ENCODE measurements around the gene RASGEF1C.
"Not testable (repeated sequence)": the region's sequence is repeated elsewhere in the genome, so short reads cannot be mapped to it uniquely, and the experiment has no call there.

The RASGEF1C gene

DNA sequence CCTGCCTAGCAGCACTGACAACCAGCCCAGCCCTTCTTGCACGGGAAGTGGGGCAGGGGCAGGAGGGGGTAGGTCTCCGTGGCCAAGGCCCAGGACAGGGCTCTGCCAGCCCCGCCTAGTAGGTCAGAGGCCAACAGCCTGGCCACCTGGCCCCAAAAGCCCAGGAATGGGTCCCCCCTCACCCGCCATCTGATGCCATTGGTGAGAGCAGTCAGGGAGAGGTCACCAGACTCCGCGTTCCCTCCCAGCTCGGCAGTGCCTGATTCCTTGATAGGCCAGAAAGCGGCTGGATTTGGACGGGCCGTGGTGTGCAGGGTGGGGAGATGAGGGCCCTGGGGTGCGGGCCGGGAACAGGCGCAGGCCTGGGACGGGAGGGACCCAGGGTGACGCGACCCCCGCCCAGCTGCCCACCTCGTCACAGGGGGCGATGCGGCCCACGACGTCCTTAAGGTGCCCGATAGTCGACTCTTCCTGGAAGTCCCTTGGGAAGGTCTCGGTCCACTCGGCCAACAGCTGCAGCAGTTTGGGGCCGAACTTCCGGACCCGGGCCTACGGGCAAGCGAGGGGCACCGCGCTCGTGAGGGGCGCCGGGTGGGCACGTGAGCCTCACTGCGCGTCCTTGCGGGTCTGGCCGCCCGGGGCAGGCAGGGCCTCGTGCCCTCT lies 72.9 kb downstream of the RASGEF1C start:
- DNase-seq (ENCODE audit: low spot score) = no peak

DNA sequence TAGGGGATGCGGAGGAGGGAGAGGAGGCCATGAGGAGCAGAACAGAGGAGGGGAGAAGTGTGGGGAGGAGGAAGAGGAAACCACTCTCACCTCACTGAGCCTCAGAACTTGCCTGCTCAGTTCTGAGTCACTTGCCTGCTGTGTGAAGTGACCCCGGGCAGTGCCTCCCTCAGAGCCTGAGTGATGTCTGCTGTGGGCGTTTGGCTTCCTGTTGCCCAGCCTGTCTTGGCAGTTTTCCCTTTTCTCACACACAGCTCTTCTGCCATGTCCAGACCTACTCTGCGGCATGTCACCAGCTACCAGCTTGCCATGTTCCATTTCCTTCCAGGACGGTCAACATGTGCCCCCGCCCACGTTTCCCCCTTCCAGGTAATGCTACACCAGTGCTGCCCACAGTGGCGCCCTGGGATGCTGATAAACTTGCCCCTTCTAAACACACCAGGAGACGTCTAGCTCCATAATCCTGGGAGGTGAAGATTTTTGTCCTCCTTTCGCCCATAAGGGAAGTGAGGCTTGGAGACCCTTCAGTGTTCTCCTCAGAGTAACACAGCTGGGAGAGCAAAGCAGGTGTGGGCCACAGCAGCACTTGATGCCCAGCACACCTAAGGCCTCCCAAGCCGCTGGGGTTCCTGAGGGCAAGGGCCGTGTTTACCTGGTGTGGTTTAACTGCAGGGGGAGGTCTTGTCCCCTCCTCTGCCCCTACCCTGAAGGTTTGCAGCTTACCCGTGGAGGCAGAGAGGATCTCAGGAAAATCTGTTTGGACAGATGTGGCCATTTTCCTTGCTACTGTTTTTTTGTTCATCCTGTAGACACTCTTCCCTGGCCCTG lies 73.7 kb downstream of the RASGEF1C start:
- no peak for DNase-seq (ENCODE audit: low spot score)

GRCh38 chr5:180133971-180134508 lies 75.0 kb downstream of the RASGEF1C start:
- no peak for DNase-seq (ENCODE audit: low spot score)

GRCh38 chr5:180133551-180133950 lies 75.5 kb downstream of the RASGEF1C start:
- DNase-seq (ENCODE audit: low spot score) = no peak

DNA sequence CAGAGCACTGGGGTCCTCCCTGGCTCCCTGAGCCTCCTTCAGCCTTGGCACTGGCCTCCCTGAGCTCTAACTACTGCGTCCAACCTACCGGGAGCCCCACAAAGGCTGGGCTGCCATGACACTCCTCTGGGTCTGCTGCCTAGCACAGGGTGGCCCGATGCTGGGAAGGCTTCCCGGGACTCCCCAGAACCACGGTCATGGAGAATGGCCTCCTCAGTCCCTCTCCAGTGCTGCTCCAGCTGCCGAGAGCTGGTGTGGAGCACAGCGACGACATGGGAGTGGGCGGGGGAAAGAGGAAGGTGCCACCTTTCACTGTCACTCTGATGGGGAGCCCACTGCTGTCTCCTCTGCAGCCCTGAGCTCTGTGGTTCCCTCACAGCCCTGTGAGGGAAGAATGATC lies 76.0 kb downstream of the RASGEF1C start:
- no peak for DNase-seq (ENCODE audit: low spot score)

DNA sequence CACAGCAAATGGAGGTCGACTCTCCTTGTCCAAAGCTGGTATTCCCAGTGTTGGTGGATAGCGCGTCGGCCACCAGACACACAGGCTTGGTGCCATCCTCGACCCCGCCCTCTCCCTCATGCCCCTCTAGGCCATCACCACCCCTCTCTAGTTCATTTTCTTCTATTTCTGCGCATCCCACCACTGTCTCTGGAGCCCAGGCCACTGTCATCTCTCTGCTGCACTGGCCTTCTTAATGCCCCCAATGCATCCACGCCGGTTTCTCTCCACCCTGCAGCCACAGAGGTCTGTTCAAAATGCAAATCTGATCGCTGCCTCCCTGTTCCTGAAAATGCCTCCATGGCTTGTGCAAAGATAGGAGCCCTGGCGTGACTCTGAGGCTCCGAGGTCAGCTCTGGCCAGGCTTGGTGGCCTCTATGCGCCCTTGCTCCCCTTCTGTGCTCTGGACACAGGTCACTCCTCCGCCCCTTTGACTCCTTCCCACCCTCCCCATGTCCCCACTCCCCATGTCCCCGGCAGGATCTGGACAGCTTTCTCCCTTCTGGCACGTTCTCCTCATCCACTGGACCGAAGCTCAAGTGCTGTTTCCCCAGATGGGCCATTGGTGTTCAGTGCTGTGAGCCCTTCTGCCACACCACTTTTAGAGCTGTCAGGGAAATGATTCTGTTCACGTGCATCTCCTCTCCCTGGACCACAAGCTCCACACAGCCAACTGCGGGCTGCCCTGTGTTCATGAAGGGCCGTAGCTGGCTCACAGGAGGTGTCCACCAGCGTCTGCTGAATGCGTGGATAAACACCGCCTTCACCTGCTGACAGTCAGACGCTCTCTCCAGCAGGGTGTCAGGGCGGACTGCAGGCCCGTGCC lies 77.9 kb downstream of the RASGEF1C start:
- DNase-seq (ENCODE audit: low spot score) = no peak

DNA sequence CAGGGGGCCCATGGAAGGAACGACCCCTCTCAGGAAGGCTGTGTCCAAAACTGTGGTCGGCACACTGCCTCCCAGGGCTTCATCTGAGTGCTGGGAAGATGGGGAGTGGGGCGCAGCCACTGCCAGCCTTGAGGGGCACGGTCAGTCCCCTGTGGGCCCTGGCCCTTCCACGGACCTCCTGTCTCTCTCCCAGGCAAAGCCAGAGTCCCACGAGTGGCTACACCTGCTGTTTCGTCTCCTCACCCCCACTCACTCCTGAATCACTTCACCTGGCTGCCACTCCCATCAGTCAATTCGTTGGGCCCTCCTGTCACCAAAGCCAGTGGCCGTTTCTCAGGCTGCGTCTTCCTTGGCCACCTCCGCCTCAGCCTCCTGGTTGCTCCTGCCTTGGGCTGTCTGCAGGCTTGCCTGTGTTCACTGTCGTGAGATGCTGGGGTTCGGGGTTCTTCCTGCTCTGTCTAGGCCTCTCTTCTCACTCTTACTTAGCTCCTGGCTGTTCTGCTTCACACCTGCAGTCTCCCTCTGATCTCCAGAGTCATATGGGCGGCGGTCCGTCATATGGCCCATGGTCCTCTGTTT lies 78.6 kb downstream of the RASGEF1C start:
- DNase-seq (ENCODE audit: low spot score) = no peak

- DNase-seq (ENCODE audit: low spot score) = no peak
Observed at GRCh38 chr5:180129291-180130190, 79.5 kb downstream of the RASGEF1C start.

GRCh38 chr5:180128671-180129261 lies 80.2 kb downstream of the RASGEF1C start:
- peak; percentile 84 for DNase-seq (ENCODE audit: low spot score)

DNA sequence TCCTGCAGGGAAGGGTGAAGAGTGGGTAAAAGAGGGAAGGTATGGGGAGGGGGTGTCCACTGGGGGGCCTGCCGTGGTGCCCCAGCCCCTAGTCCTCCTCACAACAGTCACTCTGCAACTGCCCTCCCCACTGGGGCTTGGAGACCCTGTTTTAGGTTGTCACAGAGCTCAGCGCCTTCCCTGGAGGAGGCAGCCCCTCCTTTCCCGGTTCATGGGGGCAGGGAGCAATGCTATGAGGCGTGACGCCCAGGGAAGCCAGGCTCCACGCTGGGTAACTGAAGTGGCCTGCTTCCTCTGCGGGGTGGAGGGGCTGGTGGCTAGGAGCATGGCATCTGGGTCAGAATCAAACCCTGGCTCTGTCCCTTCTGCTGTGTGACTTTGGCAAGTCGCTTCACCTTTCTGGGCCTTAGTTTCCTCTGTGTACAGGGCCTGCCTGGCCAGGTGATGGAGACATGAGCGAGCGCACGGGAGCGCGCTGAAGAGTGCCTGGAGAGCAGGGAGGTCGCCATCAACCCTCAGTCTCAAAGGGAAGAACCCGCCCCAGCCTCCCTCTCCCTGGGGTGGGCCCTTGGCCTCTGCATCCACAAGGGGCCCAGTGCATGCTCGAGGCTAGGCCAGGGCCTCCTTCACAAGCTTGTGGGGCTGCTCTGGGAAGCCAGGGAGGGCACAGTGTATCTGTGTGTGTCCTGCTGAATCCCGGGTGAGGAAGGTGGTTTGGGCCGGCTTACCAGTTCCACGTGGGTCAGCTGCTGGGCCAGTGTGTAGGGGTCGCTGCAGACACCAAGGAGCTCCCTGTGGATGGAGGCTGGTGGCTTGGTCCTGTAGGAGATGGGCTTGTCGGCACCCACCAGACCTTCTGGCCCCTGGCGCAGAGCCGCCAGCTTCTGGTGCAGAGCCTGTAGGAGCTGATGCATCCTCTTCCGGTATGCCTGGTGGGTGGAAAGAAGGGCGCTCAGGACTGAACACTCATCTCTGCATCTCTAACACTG lies 81.0 kb downstream of the RASGEF1C start:
- DNase-seq (ENCODE audit: low spot score) = no peak

GRCh38 chr5:180126716-180127681 lies 82.0 kb downstream of the RASGEF1C start:
- no peak for DNase-seq (ENCODE audit: low spot score)

- not testable (repeated sequence) for DNase-seq (ENCODE audit: low spot score)
Observed at GRCh38 chr5:180126156-180126555, 82.9 kb downstream of the RASGEF1C start.

- not testable (repeated sequence) for DNase-seq (ENCODE audit: low spot score)
Observed at GRCh38 chr5:180124662-180125061, 84.3 kb downstream of the RASGEF1C start.

DNA sequence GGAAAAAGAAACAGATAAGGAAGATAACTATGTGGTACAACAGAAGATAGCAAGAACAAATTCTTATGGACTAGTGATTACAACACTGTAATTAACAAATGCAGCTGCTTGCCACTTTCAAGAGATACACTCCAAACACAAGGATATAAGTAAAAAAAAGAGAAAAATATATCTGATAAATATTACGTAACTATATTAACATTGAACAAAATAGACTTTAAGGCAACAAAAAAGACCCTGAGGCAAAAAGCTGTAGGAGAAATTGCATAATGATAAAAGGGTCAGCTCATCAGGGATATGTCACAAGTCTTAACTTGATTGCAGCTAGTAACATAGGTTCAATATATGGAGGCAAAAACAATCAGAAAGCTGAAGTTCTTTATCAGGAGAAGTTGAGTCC lies 86.1 kb downstream of the RASGEF1C start:
- no peak for DNase-seq (ENCODE audit: low spot score)

DNA sequence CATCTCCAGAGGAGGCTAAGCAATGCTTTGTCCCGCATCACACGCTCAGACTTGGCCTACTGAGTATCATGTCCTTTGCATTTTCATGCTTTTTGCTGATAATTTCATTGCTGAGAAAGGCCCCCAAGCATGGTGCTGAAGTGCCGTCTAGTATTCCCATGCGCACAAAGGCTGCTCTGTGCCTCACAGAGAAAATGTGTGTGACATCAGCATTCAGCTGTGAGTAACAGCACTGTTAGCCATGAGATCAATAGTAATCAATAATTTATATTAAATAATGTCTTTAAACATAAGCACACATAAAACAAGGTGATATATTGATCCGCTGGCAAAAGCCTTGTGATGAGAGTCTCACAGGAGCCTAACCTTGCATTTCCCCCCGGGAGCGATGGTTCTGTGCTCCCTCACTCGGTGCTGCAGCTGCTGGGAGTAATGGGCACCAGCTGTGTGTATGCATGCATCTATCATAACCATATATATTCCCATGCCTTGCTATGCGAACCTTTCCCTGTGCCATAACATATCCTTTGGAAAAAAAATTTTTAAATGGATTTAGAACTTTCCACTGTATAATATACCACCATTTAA lies 87.1 kb downstream of the RASGEF1C start:
- no peak for DNase-seq (ENCODE audit: low spot score)

DNA sequence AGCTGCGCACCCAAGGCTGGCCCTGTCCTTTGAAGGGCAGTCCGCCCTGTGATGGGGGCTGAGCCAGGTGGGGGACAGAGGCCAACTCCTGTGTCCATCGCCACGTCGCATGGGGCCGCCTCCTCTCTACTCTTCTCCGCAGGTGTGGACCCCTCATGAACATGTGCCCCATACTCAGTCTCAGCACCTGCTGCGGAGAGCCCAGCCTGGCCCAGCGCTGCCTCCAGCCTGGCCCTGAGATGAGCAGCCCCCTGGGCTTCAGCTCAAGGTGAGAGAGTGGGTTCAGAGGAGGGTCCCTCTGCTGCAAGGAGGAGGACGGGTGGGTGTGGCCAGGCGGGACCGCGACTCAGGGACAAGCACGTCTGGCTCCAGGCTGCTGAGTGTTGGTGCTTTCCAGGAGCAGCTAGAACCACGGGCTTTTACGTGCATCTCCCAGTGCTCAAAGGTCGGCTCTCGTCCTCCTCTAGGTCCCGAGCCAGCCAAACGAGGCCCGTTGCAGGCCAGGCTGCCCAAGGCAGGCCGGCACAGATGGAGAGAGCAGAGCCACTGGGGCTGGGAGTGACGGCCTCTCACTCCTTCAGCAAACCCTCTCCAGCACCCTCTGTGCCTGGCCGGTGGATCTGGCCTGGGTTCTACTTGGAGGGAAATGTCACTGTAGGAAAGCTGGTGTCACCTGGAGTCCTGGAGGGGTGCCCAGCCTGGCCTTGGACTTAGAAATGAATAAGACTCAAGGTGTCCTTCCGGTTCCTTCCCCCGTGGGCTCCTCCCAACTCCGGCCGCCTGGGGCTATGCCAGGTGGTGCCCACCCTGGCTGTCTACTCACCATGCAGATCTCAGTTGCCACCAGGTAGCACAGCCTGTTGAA lies 88.5 kb downstream of the RASGEF1C start:
- no peak for DNase-seq (ENCODE audit: low spot score)

DNA sequence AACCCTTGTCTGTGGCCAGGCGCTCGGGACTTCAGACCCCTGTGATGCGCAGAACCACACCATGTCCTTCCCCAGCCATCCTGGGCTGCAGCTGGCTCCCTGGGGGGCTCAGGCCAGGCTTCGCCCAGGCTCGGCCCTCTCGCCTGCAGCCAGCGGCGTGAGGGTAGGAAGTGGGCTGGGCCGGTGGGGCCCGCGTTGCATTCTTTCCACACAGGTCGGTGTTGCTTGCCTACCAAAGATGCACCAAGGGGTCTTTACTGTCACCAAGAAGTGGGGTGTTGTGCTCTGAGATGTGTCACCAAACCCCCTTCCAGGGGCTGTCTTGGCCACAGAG lies 89.1 kb downstream of the RASGEF1C start:
- DNase-seq (ENCODE audit: low spot score) = no peak
